ENCODE results near the gene DYNLT1.
"Not testable (repeated sequence)": the region's sequence is repeated elsewhere in the genome, so short reads cannot be mapped to it uniquely, and the experiment has no call there.

The DYNLT1 gene

GRCh38 chr6:158662954-158663624, 18.5 kb upstream of the DYNLT1 start:
- Histone ChIP-seq H3K4me3 (peak overlapping the region; percentile 44), H3K27ac (peak overlapping the region in 1 of 2 donors; percentile 40)
- TF ChIP-seq CTCF (IDR thresholded peaks at IDR 0.05), result no peak

DNA sequence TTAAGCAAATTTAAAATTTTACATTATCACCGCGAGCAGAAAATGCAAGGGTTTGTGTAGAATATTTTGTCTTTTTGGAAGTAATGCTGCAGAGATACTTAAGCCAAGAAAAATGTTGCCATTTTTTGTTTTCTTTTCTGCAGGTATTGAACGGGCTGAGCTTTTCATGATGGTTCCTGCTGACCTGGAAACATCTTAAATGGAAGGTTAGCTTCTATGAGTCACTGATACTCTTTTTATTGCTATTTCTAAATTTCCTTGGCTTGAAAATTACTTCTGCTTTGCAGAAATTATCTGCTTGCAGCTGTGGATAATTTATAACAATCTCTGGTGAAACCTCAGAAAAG, 18.0 kb upstream of the DYNLT1 start:
- no peak for TF ChIP-seq CTCF (IDR thresholded peaks at IDR 0.05)

More at GRCh38 chr6:158662954-158663624, 18.5 kb upstream of the DYNLT1 start:
- no peak for DNase-seq (ENCODE audit: low spot score)

DNA sequence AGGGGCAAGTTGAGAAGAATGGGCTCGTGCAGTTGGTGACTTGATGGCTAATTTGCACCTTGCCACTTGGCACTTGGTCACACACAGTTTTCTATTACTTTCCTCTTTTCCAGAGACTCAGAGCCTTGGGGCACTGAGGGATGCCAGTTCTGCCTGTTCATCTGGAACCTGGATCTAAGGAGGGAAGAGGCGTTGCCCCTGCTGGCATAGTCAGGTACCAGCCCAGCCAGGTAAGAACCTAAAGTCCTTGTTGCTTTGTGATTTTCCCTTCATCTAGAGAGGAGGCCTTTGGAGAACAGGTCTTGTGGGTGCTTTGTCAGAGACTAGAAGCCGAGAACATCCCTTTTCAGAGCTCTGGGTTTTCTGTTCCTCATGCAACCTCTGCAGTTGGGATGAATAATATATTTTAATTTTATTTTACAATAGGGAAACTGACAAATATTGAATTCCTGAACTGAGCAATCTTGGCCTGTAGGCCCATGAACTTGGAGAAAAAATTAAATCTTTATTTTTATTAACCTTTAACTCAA, 16.7 kb upstream of the DYNLT1 start:
- Histone ChIP-seq H3K27ac (no peak overlapping the region), H3K4me3 (no peak overlapping the region)
- no peak for TF ChIP-seq CTCF (IDR thresholded peaks at IDR 0.05)
- DNase-seq (ENCODE audit: low spot score), result no peak

More for the DNA sequence above, 18.0 kb upstream of the DYNLT1 start:
- Histone ChIP-seq H3K4me3 (no peak overlapping the region), H3K27ac (no peak overlapping the region)
- DNase-seq (ENCODE audit: low spot score), result no peak

GRCh38 chr6:158660333-158660754, 15.8 kb upstream of the DYNLT1 start:
- DNase-seq (ENCODE audit: low spot score), result no peak
- Histone ChIP-seq H3K27ac (no peak overlapping the region), H3K4me3 (no peak overlapping the region)
- no peak for TF ChIP-seq CTCF (IDR thresholded peaks at IDR 0.05)

- DNase-seq (ENCODE audit: low spot score); H3K27ac ChIP-seq; H3K4me3 ChIP-seq: not testable (repeated sequence)
Observed at GRCh38 chr6:158656986-158657385, 12.4 kb upstream of the DYNLT1 start.

DNA sequence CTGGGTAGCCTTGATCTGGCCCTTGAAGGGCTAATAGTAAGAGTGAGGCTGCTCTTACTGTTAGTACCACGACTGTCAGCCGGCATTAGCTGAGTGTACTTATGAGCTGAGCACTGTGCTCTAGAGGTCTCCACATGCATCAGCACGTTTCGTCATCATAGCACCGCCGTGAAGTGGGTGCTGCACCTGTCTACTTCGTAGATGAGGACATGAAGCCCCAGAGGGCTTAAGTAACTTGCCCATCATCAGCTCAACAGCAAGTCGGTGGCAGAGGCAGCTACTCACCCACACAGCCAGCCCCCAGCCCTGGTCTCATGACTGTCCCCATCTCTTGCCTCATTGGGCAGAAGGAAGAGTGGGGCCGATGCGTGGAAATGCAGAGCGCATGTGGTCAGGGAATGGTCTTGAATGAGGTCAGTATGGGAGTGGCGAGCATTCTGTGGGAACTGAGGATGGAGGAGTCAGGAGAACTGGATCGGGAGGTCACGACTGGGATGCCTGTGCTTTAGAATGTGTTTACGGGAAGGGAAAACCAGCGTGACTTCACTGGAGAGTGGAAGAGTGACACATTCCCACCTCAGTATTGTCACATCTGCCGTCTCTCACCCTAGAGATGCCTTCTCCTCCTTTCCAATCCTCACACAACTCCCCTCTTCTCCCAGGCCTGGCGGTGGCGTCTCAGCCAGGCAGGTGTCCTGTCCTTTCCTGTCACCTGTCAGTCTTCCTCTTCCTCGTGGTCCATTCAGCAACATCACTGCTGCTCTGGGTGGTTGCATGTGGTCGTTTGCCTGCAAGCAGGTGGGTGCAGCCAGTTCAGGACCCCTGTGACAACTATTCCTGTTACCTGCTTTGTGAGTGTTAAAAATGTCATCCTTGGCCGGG, 11.3 kb upstream of the DYNLT1 start:
- no peak overlapping the region for H3K27ac ChIP-seq
- no peak overlapping the region for H3K4me3 ChIP-seq
- TF ChIP-seq CTCF (IDR thresholded peaks at IDR 0.05), result no peak
- no peak for DNase-seq (ENCODE audit: low spot score)

DNA sequence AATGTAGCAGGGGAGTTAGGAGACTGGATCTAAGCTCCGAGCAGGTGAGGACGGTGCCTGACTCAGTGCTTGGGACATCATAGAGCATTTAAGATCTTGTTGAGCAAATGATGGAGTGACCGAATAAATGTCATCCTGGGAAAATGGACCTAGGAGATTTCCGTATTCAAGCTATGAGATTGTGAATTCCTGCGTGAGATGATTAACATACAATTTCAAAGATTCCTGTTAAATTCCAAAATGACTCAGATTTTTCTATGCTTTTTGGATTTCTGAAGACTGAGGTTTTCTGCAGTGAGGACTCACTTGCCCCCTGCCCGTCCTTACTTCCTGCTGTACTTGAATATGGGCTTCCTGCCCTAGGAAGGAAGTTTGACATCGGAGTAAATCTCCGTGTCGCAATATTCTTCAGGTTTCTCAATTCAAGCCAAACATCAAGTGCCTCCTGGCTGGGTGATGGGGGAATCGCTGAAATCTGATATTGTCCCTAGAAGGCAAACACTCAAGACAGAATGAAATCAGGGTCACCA, 10.5 kb upstream of the DYNLT1 start:
- H3K4me3 ChIP-seq, result no peak overlapping the region
- no peak for DNase-seq (ENCODE audit: low spot score)

More for the DNA sequence above, 10.5 kb upstream of the DYNLT1 start:
- H3K27ac ChIP-seq, result peak overlapping the region in 1 of 2 donors; percentile 81
- TF ChIP-seq CTCF (IDR thresholded peaks at IDR 0.05), result no peak
